Gastrocnemius medialis (tissue), 4 donors: ENCODE measurements around the gene E2F4. TPM values are rescaled to one million over a fixed set of nuclear protein-coding genes. Genes with fewer than 3 reads are reported as not detected.

Experiments
- ATAC-seq, 2 donors: fragments of 150-250 bp; one replicate each; pipeline ENCODE4 v1.9.1; 2016
- DNase-seq, 2 donors: peaks; one replicate each; pipeline ENCODE4 v3.0.0-alpha.2; 2019
- H3K27ac ChIP-seq, 4 donors: fragments of 200-600 bp; sonication (generic); 1 replicate in 1 of 4; 2 replicates in 3 of 4; pipeline ENCODE4 v1.5.1; 2016 to 2018; ENCODE audit warnings: mild to moderate bottlenecking in 2 of 4, moderate library complexity in 1 of 4
- H3K27me3 ChIP-seq, 3 donors: fragments of 200-600 bp; sonication (generic) in 2 of 3; 1 replicate in 1 of 3; 2 replicates in 2 of 3; pipeline versions ENCODE4 v1.5.1 to v1.6.0; 2016 to 2019; ENCODE audit warnings: mild to moderate bottlenecking in 1 of 3, moderate library complexity in 1 of 3
- H3K36me3 ChIP-seq, 2 donors: fragments of 200-600 bp; sonication (generic) in 1 of 2; one replicate each; pipeline ENCODE4 v1.5.1; 2017 to 2018
- H3K4me1 ChIP-seq, 2 donors: fragments of 200-600 bp; sonication (generic) in 1 of 2; one replicate each; pipeline ENCODE4 v1.5.1; 2016 to 2017; ENCODE audit warnings: mild to moderate bottlenecking in 2 of 2
- H3K4me3 ChIP-seq, 4 donors: fragments of 200-600 bp; sonication (generic) in 3 of 4; 1 replicate in 1 of 4; 2 replicates in 3 of 4; pipeline ENCODE4 v1.5.1; 2016 to 2019; ENCODE audit warnings: mild to moderate bottlenecking in 2 of 4
- H3K9me3 ChIP-seq, 3 donors: fragments of 200-600 bp; sonication (generic) in 2 of 3; 1 replicate in 1 of 3; 2 replicates in 2 of 3; pipeline ENCODE4 v1.5.1; 2016 to 2019
- CTCF ChIP-seq, 5 experiments: fragments of 450-650 bp in 3 of 5; fragments of 200-600 bp in 2 of 5; sonication (generic) in 2 of 5; IDR thresholded peaks in 4 of 5; conservative IDR thresholded peaks in 1 of 5; 1 replicate in 4 of 5; 2 replicates in 1 of 5; pipeline ENCODE4 v1.5.1; 2016 to 2019; ENCODE audit warnings: antibody characterized with exemption in 5 of 5, mild to moderate bottlenecking in 3 of 5, moderate library complexity in 3 of 5
- POLR2A ChIP-seq, 2 donors: fragments of 450-650 bp; IDR thresholded peaks; one replicate each; pipeline ENCODE4 v1.6.1; 2017; ENCODE audit warnings: antibody characterized with exemption in 2 of 2, mild to moderate bottlenecking in 2 of 2, moderate library complexity in 2 of 2
- in situ Hi-C, 4 donors: fragments of 200-750 bp; cut with MboI; loops; one replicate each; pipeline versions ENCODE4 v1.15.0 to v1.8.0; 2017; ENCODE audit warnings: low sequenced_read_pairs in 4 of 4
- intact Hi-C: fragments of 100-400 bp; cut with DNase I; formaldehyde crosslinking; loops from one replicate; pipeline ENCODE4 v1.15.1; 2023; ENCODE audit warnings: low total_unique reads
- total RNA-seq, 4 donors: library from RNA; depleted of rRNA; stranded (reverse); fragments of >200 nt; gene quantifications; one replicate each; pipeline versions ENCODE4 v1.1.0 to v1.2.3, GENCODE V29; 2016

E2F4 gene, protein sequence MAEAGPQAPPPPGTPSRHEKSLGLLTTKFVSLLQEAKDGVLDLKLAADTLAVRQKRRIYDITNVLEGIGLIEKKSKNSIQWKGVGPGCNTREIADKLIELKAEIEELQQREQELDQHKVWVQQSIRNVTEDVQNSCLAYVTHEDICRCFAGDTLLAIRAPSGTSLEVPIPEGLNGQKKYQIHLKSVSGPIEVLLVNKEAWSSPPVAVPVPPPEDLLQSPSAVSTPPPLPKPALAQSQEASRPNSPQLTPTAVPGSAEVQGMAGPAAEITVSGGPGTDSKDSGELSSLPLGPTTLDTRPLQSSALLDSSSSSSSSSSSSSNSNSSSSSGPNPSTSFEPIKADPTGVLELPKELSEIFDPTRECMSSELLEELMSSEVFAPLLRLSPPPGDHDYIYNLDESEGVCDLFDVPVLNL
- 100 to 1,000 TPM in 1 of 4 donors, 10 to 100 TPM in 3; 67.8 to 114 (median 96.5) TPM for total RNA-seq

GRCh38 chr16:67191995-67192681, at the start of gene E2F4:
Gene E2F4, plus strand, starts transcription at chr16:67192155. Its CDS starts 73 bp downstream, at chr16:67192228.
- intact Hi-C loops: loop anchor here (1.0 kb wide), 1 partner anchor 35 kb away; the partner anchor contains the start of gene TMEM208
- in situ Hi-C loops: no loop called here
- DNase-seq (peak; percentile 86 to 87), ATAC-seq (peak; percentile 92 to 93)
- peak within 1 kb of the TSS; percentile 81 to 90 (median 86) for H3K27ac ChIP-seq
- H3K27me3 ChIP-seq: no peaks in the 10 kb centered on the region
- H3K9me3 ChIP-seq: no peaks in the 10 kb centered on the region
- H3K36me3 ChIP-seq: peaks cover 3 to 36% of the 10 kb centered on the region in 2 donors
- H3K4me1 ChIP-seq: peaks cover 22 to 30% of the 10 kb centered on the region in 2 donors
- TF ChIP-seq CTCF (IDR thresholded peaks at IDR 0.05 in 4 of 5, conservative IDR thresholded peaks at IDR 0.05 in 1 of 5): peak in 1 of 5 experiments; percentile 18
- peak; percentile 81 to 88 for TF ChIP-seq POLR2A (IDR thresholded peaks at IDR 0.05)
- peak within 1 kb of the TSS; percentile 92 to 99 (median 94) for H3K4me3 ChIP-seq

DNA sequence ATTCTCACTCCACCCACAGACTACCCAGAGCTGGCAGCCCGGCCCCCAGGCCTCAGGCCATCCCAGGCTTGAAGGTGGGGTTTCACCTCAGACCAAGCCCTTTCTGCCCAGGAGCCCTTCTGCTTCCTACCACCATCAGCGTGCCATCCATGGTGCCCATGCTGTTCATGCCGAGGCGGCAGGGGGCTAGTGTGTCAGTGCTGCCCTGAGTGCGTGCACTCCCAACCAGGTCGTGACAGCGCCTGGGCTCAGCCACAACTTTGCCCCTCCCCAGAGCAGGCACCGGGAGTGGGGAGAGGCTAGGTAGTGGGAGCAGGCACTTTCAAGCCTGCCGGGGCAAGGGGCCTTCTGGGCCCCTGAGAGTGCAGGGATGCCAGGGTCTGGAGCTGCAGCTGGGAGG, 49.6 kb upstream of the E2F4 start:
- no peak for ATAC-seq
- H3K4me3 ChIP-seq: no peak overlapping the region
- H3K4me1 ChIP-seq: peaks cover 0 to 7% of the 10 kb centered on the region in 2 donors
- no peaks in the 10 kb centered on the region for H3K9me3 ChIP-seq
- H3K27me3 ChIP-seq: no peaks in the 10 kb centered on the region
- TF ChIP-seq POLR2A (IDR thresholded peaks at IDR 0.05) (no peak), CTCF (IDR thresholded peaks at IDR 0.05 in 4 of 5, conservative IDR thresholded peaks at IDR 0.05 in 1 of 5) (no peak)
- in situ Hi-C loops (no loop called here), intact Hi-C loops (loop anchor here (5.0 kb wide), 1 partner anchor 60 kb away; no protein-coding TSS in a partner anchor)
- no peak overlapping the region for H3K27ac ChIP-seq
- H3K36me3 ChIP-seq: peaks cover 0 to 95% of the 10 kb centered on the region in 2 donors
- no peak for DNase-seq

DNA sequence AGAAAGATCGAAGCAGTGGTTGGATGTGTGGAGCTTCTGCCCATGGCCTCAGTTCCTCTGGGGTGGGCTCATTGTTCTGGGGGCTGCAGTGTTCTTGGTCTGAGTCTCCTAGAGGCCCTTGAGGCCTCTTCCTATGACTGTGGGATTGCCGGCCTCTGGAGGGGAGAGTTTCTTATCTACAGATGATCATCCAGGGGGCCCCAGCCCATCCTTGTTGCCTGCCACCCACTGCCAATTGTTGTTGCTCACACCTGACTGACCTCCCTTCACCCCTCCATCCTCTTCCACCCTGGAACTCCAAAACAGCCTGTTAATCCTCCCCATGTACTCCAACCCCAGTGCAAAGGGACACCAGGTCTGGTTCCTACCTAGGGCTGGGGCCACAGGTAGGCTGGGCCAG, 47.0 kb upstream of the E2F4 start:
- no peak overlapping the region for H3K4me3 ChIP-seq
- no peaks in the 10 kb centered on the region for H3K9me3 ChIP-seq
- no peak for ATAC-seq
- TF ChIP-seq POLR2A (IDR thresholded peaks at IDR 0.05): no peak
- no peak for TF ChIP-seq CTCF (IDR thresholded peaks at IDR 0.05 in 4 of 5, conservative IDR thresholded peaks at IDR 0.05 in 1 of 5)
- peaks cover 0 to 7% of the 10 kb centered on the region in 2 donors for H3K4me1 ChIP-seq
- H3K27ac ChIP-seq: no peak overlapping the region
- no peak for DNase-seq
- in situ Hi-C loops (no loop called here), intact Hi-C loops (loop anchor here (5.0 kb wide), 1 partner anchor 63 kb away; no protein-coding TSS in a partner anchor)
- H3K27me3 ChIP-seq: peaks cover 0 to 5% (median 0%) of the 10 kb centered on the region in 3 donors
- peaks cover 0 to 89% of the 10 kb centered on the region in 2 donors for H3K36me3 ChIP-seq

DNA sequence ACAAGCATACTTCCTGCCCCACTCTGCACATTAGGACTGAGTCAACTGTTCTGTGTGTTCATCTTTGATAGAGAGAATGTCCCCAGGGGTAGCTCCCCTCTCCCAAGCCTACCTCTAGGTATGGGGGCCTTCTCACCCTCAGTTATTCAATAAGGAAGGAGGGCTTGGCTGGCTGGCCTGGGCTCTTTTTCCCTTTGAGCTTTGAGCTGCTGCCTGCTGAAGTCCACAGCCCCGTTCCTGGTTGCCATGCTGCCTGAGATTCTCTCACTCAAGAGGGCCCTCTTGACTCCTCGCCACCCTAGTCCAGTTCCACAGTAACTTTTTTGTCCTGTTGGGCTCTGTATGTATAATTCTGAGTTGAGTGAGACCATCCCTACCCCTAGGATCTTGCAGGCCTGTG, 46.2 kb upstream of the E2F4 start:
- DNase-seq: no peak
- intact Hi-C loops: no loop called here
- Histone ChIP-seq H3K4me1 (peaks cover 0 to 8% of the 10 kb centered on the region in 2 donors), H3K27me3 (peaks cover 1 to 10% (median 4%) of the 10 kb centered on the region in 3 donors), H3K36me3 (peaks cover 0 to 81% of the 10 kb centered on the region in 2 donors), H3K27ac (no peak overlapping the region), H3K9me3 (no peaks in the 10 kb centered on the region), H3K4me3 (no peak overlapping the region)
- in situ Hi-C loops: no loop called here
- ATAC-seq: no peak
- TF ChIP-seq POLR2A (IDR thresholded peaks at IDR 0.05): no peak
- TF ChIP-seq CTCF (IDR thresholded peaks at IDR 0.05 in 4 of 5, conservative IDR thresholded peaks at IDR 0.05 in 1 of 5): no peak
